GM21423 (cell line): Measurements from ENCODE around the gene DIP2A.
"Not testable (repeated sequence)": the region's sequence is repeated elsewhere in the genome, so short reads cannot be mapped to it uniquely, and the experiment has no call there.

Experiments
- ATAC-seq: cut with Tn5 transposase; IDR thresholded peaks from one replicate; pipeline ENCODE4 v1.9.1; 2021; ENCODE audit warnings: mild to moderate bottlenecking, moderate library complexity; ENCODE audit not compliant: unreplicated experiment

DIP2A gene

DNA sequence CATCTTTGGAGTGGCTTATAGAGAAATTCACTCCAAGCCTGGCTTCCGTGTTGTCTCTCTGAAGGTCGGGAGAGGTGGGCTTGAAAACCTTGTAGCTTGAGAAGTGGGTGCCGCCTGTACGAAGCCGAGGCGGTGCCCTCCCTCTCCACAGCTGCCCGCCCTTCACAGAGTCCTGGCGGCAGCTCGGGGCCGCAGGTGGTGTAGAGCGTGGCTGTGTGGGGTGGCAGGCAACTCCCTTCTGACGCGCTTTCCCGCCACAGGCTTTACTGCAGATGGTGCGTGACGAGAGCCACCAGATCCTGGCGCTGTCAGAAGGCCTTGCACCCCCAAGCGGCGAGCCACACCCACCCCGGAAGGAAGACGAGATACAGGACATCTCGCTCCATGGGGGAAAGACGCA lies 33.1 kb upstream of the DIP2A start:
- ATAC-seq = no peak

DNA sequence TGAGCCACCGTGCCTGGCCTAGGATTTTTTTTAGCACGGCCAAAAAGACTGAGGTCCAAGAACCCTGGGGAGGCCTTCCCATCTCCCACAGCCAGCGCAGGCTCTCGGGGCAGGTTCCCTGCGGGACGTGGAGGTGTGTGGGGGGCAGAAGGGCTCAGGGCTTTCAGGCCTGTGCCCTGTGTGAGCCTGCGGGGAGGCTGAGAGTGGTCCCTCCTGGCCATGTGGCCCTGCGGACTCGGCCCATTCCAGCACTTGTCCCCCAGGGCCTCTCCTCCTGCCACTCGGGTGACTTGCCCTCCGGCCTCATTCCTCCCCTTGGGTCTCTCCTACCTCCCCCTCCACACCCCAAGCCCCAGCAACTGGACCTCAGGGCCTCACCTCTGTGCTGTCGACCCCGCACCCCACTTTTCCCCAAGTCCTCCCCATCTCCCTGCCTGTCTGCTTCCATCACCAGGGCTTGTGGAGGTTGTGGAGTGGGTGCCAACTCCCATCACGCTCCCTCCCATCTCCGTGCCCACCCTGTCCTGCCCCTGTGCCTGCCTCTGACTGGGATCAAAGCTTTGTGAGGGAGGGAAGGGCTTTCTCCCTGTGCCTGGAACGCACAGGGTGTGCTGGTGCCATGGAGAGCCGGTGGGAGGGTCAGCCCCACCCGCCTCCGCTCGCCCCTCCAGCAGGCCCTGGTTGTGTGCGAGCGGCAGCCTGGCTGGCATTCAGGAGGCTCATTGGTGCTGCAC lies 32.2 kb upstream of the DIP2A start:
- no peak for ATAC-seq

DNA sequence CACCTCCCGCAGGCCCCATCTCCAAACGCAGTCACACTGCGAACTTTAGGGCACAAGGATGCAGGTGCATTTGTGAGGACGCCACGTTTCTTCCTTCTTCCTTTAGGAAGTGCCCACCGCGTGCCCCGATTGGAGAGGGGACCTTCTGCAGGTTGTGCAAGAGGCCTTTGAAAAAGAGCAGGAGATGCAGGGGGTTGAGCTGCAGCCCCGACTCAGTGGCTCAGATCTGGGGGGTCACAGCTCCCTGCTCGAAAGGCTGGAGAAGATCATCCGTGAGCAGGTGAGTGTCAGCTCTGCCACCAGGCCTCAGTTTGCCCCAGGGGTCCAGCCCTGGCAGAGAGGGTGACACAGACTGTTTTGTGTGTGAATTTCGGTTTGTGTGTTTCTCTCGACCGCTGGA lies 31.2 kb upstream of the DIP2A start:
- no peak for ATAC-seq

DNA sequence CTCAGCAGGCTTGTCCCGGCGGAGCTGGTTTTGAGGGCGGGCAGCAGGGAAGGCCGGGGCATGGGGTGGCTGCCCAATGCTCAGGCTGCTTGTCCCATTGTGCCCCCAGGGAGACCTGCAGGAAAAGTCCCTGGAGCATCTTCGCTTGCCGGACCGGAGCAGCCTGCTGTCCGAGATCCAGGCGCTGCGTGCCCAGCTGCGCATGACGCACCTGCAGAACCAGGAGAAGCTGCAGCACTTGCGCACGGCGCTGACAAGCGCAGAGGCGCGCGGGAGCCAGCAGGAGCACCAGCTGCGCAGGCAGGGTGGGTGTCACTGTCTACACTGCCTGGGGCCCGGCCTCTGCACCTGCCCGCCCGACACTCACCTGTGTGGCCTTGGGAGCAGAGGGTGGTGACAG lies 30.4 kb upstream of the DIP2A start:
- no peak for ATAC-seq

DNA sequence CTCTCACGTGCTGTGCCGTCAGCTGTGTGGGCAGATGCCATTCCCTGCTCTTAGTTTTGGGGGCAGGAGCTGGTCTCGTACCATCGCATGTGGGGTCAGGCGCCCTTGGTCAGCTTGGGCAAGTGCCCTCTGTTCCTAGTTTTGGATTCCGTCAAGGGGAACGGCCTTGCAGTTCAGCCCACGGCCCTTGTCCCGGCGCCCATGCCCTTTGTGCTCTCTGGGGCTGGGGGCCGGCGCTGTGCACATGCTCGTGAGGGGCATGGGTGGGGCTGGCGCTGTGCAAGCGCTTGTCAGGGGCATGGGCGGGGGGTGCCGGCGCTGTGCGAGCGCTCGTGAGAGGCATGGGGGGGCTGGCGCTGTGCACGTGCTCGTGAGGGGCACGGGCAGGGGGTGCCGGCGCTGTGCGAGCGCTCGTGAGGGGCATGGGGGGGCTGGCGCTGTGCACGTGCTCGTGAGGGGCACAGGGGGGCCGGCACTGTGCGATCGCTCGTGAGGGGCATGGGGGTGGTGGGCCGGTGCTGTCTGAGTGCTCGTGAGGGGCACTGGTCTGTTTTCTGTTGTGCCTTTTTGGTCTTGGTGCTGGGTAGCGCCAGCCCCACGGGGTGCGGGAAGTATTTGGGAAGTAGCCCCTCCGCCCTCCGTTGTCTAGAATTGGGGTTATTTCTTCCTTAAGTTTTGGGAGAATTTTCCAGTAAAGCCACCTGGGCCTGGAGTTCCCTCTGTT lies 29.5 kb upstream of the DIP2A start:
- ATAC-seq = no peak

DNA sequence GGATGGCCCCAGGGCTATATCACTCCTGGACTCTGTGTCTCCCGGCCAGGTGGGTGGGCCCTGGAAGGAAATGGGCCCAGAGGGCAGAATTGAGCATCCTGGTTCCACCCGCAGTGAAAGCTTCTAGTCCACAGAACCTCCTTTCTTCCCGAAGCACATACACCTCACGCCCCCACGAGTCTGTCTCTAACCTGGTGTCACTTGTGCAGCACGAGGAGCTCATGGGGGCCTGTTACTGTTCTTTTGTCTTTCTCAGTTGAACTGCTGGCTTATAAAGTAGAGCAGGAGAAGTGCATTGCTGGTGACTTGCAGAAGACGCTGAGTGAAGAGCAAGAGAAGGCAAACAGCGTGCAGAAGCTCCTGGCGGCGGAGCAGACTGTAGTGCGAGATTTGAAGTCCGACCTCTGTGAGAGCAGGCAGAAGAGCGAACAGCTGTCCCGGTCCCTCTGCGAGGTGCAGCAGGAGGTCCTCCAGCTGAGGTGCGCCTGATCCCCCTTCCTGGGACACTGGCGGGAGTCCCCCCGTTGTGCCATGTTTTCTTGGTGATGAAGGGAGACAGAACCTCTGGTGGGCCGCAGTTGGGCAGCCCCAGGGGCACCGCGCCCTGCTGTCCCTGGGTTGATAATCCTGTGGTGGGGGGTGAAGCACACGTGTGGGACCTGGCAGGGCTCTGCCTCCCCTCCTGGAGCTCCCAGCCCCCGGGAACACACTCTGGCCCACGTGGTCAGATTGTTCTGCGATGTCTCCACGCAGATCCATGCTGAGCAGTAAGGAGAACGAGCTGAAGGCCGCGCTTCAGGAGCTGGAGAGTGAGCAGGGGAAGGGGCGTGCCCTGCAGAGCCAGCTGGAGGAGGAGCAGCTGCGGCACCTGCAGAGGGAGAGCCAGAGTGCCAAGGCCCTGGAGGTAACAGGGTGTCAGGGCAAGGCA lies 28.7 kb upstream of the DIP2A start:
- no peak for ATAC-seq

DNA sequence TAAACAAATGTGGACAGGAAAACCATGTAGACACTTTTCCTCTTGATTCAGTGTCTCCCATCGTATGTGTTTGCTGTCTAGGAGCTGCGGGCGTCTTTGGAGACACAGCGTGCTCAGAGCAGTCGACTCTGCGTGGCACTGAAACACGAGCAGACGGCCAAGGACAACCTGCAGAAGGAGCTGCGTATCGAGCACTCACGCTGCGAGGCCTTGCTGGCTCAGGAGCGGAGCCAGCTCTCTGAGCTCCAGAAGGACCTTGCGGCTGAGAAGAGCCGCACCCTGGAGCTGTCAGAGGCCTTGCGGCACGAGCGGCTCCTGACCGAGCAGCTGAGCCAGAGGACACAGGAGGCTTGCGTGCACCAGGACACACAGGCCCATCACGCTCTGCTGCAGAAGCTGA lies 27.2 kb upstream of the DIP2A start:
- no peak for ATAC-seq

DNA sequence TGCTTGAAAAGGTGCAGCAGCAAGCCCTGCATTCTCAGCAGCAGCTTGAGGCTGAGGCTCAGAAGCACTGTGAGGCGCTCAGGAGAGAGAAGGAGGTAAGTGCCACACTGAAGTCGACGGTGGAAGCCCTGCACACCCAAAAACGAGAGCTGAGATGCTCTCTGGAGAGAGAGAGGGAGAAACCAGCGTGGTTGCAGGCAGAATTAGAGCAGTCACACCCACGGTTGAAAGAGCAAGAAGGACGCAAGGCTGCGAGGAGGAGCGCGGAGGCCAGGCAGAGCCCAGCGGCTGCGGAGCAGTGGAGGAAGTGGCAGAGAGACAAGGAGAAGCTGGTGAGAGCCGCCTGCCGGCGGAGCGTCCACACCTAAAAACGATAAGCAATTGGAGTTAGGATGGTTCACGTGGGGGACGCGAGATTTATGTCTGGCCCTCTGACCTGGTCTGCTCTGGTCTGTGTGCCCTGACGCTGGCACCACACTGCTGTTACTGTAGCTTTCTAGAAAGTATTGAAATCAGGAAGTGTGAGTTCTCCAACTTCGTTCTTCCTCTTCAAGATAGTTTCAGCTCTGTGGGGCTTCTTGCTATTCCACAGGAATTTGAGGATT lies 26.7 kb upstream of the DIP2A start:
- ATAC-seq = no peak

DNA sequence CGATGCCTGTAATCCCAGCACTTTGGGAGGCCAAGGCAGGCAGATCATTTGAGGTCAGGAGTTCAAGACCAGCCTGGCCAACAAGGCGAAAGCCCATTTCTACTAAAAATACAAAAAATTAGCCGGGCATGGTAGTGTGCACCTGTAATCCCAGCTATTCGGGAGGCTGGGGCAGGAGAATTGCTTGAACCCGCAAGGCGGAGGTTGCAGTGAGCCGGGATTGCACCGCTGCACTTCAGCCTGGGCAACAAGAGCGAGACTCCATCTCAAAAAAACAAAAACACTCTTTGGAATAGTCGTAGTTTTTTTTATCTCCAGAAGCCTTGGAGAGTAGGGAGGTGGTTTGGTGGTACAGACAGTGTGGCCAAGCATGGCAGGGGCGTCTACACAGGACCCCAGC lies 25.6 kb upstream of the DIP2A start:
- not testable (repeated sequence) for ATAC-seq

DNA sequence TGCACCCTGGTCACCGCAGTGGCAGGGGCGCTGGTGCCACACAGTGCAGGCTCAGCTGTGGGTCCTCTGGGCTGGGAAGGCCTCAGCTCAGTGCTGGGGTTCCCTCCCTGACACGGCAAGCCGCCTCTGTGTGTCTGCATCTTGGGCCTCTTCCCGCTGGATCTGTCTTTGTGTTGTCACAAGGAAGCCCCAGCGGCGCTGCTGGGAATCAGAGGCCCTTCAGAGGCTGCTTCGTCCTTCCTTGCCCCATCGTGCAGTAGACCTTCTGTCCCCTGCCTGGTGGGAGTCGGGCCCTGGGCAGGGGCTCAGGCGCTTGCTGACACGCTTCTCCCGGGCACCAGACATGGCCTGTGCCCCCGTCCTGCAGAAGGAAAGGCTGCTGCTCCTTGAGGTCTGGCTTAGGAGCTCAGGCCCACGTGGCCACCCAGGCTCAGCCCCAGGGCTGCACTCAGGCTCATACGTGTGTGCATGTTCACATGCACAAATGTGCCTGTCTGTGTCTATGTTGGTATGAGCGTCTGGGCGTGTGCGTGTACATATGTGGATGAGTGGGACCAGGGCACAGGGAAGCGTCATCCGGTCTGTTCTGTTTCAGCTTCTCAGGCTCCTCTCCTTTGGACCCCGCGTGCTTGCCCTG lies 24.3 kb upstream of the DIP2A start:
- no peak for ATAC-seq

DNA sequence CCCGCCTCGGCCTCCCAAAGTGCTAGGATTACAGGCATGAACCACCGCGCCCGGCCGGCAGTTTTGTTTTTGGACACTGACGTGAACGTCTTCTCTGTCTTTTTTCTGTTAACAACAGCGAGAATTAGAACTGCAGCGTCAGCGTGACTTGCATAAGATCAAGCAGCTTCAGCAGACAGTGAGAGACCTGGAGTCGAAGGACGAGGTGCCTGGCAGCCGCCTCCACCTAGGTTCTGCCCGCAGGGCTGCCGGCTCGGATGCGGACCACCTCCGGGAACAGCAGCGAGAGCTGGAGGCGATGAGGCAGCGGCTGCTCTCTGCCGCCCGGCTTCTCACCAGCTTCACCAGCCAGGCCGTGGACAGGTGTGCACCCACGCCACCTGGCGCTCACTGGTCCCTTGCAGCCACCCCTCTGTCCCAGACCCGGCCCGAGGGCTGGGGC lies 22.9 kb upstream of the DIP2A start:
- no peak for ATAC-seq

DNA sequence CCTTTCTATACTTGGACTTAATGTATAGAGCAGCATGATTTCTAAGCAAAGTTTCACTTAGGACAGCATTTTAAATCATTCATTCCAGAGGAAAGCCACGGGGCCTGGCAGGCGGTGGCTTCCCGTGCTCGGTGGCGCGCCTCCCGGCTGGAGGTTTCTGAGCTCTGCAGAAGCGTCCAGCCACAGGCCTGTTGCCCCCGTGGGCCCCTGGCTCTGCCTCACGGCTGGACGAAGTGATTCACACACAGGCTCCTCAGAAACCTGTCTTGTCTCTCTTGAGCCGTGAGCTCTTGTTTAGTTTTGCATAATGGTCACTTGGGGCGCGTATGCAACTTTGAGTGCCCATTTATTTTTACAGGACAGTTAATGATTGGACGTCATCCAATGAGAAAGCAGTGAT lies 22.1 kb upstream of the DIP2A start:
- no peak for ATAC-seq

DNA sequence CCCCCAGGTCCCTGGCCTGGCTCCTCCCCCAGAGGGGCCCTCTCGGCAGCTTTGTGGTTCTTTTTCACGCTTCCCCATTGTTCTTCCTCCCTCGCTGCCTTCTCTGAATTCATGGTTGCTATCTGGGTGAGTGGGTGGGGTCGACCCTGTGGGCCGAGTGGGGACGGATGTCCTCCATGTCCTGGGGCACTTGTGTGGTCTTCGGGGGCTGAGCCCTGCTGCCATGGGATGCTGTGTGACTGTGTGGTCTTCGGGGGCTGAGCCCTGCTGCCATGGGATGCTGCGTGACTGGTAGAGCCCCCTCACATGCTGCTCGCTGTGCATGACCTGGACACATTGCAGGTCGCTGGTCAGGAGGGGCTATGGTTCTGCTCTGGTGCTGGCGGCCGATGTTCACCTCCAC lies 21.6 kb upstream of the DIP2A start:
- ATAC-seq = no peak

DNA sequence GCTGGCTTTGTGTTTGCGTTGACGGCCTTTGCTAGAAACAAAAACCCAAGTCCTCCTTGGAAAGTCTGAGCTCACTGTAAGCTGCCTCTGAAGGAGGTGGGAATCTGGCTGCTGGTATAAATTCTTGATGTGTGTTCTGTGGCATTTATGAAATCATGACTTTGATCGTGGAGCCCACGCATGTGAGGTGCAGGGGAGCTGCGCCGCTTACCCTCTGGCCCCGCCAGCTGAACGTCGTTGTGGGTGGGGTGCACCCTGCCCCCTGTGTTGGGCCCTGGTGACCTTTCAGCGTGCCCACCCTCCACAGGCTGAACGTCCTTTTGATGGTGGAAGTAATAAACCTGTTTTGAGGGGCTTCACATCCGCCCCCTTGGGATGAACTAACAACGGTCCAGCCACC lies 21.2 kb upstream of the DIP2A start:
- ATAC-seq = no peak

DNA sequence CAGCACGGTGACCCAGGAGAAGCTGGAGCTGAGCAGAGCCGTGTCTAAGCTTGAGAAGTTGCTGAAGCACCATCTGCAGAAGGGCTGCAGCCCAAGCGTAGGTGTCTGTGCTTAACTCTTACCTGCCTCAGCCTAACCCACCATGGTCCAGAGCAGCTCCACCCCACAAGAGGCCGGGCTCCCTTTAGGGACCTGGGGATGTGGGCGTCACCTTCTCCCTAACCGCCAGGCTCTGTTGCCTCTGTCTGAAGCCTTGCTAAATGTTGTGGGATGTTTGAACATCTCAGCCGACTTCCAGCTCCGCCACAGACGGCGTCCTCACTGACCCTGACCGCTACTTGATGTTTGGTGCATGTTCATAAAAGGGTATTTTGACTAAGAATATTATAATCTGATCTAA lies 20.4 kb upstream of the DIP2A start:
- ATAC-seq = no peak

DNA sequence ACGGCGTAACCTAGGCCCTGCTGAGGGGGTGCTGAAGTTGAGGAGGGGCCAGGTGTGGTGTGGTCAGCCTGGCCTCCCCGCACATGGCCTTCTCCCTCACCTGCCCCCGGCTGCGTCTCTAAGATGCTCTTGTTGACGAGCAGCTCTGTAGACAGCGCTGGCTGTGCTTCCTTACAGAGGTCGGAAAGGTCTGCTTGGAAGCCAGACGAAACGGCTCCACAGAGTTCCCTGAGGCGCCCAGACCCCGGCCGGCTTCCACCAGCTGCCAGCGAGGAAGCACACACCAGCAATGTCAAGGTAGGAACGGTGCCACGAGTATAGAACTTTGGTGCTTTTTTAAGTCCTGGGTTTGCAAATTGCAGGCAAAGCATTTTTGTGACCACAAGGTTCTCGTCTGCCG lies 18.8 kb upstream of the DIP2A start:
- no peak for ATAC-seq

DNA sequence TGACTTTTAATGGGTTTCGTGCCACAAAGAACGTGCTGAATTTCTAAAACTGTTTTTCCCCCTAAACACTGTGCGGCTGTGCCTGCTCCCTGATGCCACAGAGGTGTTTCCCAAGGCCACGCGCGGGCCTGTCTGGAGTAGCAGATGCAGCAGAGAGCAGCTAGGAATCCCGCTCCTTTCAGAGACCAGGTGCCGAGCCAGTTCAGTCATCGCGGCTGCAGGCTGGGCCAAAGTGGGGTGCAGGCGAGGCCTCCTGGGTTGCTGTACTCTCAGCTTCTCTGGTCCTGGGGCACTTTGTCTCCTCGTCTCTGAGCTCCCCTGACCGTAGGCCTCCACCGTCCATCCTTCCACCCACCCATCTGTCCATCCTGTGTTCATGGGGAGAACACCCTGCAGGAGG lies 17.4 kb upstream of the DIP2A start:
- ATAC-seq = no peak

DNA sequence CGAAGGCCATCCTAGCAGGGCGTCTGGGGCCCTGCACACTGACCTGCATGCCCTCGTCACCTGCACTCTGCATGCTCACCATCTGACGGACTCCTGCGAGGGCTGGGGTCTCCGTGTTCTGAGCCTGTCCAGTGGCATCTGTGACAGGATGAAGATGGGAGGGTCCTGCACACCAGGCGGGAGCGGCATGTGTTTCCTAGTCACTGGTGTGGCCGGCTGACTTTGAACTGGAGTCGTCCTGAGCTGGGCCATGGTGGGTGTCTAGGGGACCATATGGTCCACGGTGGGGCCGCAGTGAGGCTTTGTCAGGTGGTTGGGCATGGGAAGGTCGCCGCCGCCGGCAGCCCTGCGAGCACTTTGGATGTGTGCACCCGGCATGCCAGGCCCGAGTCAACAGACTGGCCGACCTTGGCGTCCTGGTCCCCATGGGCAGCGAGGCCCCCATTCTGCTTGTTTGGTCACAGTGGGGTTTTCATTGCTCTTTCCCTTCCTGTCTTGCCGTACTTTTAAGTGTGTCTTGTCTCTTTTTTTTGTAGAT lies 16.7 kb upstream of the DIP2A start:
- ATAC-seq = no peak

DNA sequence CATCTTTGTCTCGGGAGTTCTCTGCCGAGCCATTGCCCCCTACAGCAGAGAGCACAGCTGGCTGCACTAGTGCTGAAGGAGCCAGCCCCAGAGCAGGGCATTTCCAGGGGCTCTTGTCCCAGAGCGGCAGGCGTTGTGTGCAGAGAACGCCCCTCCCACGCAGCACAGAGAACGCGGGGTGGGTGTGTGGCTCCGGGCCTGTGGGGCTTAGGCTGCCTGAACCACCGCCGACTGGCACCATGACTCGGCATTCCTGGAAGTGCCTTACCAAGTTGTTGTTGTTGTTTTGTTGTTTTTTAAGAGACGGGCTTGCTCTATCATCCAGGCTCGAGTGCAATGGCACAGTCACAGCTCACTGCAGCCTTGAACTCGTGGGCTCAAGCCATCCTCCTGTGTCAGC lies 15.8 kb upstream of the DIP2A start:
- no peak for ATAC-seq

DNA sequence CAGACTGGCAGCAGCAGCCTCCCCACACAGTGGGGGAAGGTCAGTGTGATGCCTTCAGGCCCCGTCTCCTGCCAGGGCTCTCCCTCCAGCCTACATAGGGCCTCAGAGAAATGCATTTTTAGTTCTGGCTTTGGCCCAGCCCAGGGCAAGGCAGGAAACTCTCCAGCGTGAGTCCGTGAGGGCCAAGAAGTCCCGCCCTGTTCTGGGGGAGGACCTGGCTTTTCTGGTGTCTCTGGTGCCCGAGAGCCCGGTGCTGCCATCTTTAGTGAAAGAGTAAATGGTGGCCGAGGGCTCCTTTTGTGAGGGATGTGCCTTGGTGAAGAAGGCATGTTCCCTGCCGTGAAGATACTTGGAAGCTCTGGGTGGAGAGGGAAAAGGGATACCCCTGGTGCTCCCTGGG lies 14.8 kb upstream of the DIP2A start:
- no peak for ATAC-seq
